ENCODE measurements around the gene SIMC1. TPM values are rescaled to one million over a fixed set of nuclear protein-coding genes. Genes with fewer than 3 reads are reported as not detected.

SIMC1 gene
- total RNA-seq, 1 experiment from 2014 or later = 15.2 TPM

DNA sequence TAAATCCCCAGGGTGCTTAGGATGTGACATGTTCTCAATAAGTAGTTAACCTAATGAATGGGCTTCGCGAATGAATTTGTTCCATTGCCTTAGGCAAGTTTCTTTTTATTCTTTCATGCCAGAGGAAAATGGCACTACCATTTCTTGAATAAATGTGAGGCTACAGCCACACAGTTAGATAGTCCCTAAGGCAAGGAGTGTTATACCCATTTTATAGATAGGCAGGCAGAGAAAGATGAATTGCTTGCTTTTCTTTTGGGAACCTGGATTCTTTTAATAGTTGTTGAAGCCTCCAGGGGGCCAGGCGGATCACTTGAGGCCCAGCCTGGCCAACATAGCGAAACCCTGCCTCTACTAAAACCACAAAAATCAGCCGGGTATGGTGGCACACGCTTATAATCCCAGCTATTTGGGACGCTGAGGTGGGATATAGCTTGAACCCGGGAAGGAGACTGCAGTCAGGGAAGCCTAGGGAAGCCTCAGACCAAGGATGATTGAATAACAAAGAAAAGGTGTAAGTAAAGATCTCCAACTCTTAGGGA is 149.2 kb downstream of the SIMC1 start:
- DNase-seq (ENCODE audit: low read depth) = peak; percentile 11

- peak; percentile 41 for DNase-seq (ENCODE audit: low read depth)
These were observed 149.8 kb downstream of the SIMC1 start for GRCh38 chr5:176388003-176388443.

DNA sequence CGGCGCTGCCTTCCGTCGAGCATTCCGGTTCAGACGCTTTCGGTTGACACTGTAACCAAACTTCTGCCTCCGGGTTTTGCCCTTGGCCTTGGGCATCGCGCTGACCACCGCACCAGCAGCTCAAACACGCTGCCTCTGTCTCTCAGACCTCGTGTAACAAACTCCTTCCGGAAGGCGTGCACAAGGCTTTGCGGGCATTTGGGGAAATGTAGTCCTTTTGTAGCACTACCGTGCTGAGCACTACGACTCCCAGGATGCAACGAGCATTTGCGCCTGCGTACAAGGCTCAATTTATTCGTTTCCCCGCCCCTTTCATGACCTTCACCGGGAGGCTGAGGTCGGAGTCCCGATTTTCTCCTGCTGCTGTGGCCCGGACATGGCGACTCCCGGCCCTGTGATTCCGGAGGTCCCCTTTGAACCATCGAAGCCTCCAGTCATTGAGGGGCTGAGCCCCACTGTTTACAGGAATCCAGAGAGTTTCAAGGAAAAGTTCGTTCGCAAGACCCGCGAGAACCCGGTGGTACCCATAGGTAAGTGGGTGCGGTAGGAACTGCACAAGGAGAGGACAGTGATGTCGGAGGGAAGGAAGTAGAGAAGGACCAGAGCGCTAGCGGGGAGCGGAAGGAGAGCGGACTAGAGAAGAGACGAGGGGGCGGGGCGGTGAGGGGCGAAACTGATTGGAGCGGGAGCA is 150.4 kb downstream of the SIMC1 start, which contains the start of the genes HIGD2A and NOP16:
HIGD2A (plus strand) TSS at position 308 of the 691 bp plus-strand sequence; CDS start at position 377, 69 bp downstream.
NOP16 (minus strand) TSS at position 155 of the 691 bp plus-strand sequence; CDS start at position 96, 59 bp downstream.
- DNase-seq (ENCODE audit: low read depth) = peak; percentile 98

DNA sequence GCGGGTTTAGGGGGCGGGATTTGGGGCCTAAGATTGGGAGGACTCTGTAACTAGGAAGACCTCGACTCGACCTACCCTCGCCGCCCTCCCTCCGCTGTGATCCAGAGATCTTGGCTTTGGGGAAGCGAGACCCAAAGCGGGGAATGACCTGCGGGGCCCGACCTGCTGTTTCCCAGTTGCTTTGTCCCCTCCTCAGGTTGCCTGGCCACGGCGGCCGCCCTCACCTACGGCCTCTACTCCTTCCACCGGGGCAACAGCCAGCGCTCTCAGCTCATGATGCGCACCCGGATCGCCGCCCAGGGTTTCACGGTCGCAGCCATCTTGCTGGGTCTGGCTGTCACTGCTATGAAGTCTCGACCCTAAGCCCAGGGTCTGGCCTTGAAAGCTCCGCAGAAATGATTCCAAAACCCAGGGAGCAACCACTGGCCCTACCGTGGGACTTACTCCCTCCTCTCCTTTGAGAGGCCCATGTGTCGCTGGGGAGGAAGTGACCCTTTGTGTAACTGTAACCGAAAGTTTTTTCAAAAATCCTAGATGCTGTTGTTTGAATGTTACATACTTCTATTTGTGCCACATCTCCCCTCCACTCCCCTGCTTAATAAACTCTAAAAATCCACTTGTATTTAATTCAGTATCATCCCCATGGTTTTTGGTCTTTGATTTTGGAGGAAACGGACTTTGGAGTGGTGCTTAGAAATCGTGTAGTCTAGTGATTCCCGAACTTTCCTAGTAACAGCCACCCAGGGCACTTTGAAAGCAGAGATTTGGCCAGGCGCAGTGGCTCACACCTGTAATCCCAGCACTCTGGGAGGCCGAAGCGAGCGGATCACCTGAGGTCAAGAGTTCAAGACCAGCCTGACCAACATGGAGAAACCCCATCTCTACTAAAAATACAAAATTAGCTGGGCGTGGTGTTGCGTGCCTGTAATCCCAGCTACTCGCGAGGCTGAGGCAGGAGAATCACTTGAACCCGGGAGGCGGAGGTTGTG is 151.2 kb downstream of the SIMC1 start:
- no peak for DNase-seq (ENCODE audit: low read depth)

DNA sequence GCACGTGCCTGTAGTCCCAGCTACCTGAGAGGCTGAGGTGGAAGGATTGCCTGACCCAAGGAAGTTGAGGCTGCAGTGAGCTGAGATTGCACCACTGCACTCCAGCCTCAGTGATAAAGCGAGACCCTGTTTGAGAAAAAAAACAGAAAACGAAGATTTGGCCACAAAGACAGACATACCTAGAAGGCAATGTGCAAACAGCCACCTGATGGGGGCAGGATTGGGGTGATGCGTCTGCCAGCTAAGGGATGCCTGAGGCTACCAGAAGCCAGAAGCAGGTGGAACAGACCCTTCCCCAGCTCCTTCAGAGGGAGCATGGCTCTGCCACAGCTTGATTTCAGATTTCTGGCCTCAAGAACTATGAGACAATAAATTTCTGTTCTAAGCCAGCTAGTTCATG is 153.3 kb downstream of the SIMC1 start:
- DNase-seq (ENCODE audit: low read depth) = no peak

- DNase-seq (ENCODE audit: low read depth) = no peak
These were observed 153.8 kb downstream of the SIMC1 start for GRCh38 chr5:176391999-176392398.

DNA sequence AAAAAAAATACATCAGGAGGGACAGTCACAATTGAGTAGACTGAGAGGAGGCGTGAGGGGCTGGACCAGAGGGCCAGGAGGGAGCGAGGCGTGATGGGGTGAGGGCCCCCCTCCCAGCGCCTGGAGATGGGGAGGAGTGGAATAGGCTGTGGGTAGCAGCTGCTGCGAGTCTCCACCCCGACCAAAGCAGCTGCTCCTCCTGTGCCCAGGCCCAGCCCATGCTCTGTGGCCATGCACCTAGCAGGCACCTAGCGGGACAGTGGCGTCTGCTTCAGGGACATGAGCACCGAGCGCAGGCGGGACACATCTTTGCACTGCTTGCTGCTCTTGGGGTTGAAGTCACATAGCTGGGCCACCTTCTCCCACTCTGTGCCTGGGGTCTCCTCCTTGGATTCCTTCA is 154.3 kb downstream of the SIMC1 start:
- DNase-seq (ENCODE audit: low read depth) = no peak

DNA sequence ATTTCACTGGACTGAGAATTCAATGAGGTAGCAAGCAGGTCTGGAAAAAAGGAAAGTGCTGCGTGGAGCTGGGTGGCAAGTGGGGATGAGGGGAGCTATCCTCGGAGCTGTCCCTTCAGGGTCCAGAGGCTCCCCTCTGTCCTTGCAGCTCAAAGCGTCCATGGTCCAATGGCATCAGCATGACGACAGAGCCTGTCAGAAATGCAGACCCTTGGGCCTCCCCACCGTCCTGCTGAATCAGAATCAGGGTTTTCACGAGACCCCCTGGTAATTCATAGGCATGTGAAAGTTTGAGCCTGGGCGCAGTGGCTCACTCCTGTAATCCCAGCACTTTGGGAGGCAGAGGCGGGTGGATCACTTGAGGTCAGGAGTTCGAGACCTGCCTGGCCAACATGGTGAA is 155.9 kb downstream of the SIMC1 start:
- no peak for DNase-seq (ENCODE audit: low read depth)

- DNase-seq (ENCODE audit: low read depth) = no peak
These were observed 156.9 kb downstream of the SIMC1 start for GRCh38 chr5:176394881-176395675.

Other genes with a start within 250 kb of the SIMC1 start
- 110 and 118 TPM in 2 replicates for gene KIAA1191, start 123.3 kb downstream of the SIMC1 start, total RNA-seq (2014; rRNA removed)
- 9.3 and 12.6 TPM in 2 replicates for gene ARL10, start 127.1 kb downstream of the SIMC1 start, total RNA-seq (2014; rRNA removed)
- 21.7 and 28.1 TPM in 2 replicates for gene NOP16, start 150.2 kb downstream of the SIMC1 start, total RNA-seq (2014; rRNA removed)
- 85.1 and 102 TPM in 2 replicates for gene HIGD2A, start 150.3 kb downstream of the SIMC1 start, total RNA-seq (2014; rRNA removed)
- 138 and 149 TPM in 2 replicates for gene CLTB, start 178.1 kb downstream of the SIMC1 start, total RNA-seq (2014; rRNA removed)
- 37.9 and 42.4 TPM in 2 replicates for gene FAF2, start 210.0 kb downstream of the SIMC1 start, total RNA-seq (2014; rRNA removed)

All from LHCN-M2 (cell line).